SH-SY5Y (cell line): Measurements from ENCODE around the gene HDDC3.

ENCODE experiments used
- GATA2 ChIP-seq: IDR thresholded peaks from 2 replicates; pipeline ENCODE4 v1.6.1; 2011; ENCODE audit warnings: mild to moderate bottlenecking, low read depth, low read length
- GATA3 ChIP-seq: IDR thresholded peaks from 2 replicates; pipeline ENCODE4 v1.6.1; 2011; ENCODE audit warnings: low read depth, mild to moderate bottlenecking, low read length, moderate library complexity

The HDDC3 gene

DNA sequence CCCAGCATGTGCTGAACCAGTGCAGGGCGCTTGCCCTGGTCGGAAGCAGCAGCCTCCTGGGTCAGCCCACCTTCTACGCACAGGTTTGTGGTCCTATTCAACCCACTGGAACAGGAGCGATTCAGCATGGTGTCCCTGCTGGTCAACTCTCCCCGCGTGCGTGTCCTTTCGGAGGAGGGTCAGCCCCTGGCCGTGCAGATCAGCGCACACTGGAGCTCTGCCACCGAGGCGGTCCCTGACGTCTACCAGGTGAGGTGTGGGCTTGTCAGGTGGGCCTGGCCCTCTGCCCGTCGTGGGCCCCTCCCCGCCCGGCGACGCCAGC, 21.1 kb downstream of the HDDC3 start:
- TF ChIP-seq GATA3: no peak
- no peak for TF ChIP-seq GATA2

DNA sequence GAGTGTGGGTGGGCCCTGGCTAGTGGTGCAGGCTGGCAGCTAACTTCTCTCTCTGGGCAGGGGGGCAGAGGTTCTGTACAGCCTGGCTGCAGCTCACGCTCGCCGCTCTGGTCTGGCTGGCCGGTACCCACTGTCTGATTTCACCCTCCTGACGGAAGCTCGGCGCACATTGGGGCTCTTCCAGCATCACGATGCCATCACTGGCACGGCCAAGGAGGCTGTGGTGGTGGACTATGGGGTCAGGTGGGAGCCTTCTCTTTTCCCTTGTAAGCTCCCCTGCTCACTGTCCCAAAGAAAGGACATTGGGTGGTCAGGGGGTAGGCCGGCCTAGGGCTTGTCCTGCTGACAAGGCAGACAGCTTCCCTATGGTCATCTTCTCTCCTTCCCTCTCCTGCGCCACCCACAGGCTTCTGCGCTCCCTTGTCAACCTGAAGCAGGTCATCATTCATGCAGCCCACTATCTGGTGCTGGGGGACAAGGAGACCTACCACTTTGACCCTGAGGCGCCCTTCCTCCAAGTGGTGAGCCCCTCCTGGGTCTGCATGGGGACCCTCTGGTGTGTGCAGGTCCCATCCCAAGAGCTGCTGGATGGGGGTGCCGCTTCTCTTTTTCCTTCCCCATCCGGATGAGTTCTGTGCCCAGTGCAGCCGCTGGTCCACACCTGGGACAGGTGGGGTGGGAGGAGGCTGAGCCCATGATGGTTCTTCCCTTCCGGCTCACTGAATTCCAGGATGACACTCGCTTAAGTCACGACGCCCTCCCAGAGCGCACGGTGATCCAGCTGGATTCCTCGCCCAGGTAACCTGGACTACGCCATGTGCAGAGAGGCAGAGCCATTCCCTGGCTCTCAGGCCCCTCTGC, 21.7 kb downstream of the HDDC3 start:
- TF ChIP-seq GATA2 (no peak), GATA3 (no peak)

DNA sequence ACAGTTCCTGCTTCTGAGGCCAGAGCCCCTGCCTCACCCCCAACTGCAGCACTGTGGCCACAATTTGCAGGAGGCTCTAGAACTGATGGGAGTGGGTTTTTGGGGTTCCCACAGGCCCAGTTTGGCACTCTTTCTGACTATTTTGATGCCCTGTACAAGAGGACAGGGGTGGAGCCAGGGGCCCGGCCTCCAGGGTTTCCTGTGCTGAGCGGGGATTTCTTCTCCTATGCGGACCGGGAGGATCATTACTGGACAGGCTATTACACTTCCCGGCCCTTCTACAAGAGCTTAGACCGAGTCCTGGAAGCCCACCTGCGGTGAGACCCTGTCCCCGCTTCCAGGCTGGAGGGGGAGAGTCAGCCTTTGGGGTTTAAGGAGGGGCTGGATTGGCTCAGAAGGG, 22.4 kb downstream of the HDDC3 start:
- TF ChIP-seq GATA3 (no peak), GATA2 (no peak)

DNA sequence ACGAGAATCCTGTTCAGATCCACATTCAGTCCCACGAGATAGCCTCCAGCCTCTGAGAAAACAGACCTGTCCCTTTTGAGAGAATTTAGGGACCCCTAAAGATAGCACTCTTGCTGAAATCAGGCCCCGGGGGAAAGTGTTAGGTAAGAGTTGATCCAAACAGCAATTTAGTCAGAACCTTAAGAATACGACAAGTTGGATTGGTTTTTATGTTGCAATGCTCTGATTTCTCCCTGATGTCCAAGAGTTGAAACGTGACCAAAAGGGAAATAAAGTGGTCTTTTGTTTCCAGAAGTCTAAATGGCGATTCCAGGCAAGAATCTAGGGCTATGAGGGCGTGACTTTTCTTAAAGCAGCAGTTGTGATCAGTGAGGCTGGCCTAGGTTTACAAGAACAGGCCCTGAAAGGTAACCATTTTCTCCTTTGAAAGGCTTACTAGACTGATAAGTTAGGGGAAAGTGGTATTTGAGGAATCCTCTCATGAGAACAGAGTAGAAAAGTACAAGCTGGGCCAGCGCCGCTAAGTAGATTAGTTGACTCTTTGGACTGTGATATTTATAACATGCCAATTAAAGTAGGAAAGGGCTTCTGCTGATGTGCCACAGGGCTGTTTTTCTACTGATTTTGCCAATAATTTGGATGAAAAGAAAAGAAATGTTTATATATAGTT, 24.4 kb downstream of the HDDC3 start:
- no peak for TF ChIP-seq GATA2
- TF ChIP-seq GATA3: no peak

DNA sequence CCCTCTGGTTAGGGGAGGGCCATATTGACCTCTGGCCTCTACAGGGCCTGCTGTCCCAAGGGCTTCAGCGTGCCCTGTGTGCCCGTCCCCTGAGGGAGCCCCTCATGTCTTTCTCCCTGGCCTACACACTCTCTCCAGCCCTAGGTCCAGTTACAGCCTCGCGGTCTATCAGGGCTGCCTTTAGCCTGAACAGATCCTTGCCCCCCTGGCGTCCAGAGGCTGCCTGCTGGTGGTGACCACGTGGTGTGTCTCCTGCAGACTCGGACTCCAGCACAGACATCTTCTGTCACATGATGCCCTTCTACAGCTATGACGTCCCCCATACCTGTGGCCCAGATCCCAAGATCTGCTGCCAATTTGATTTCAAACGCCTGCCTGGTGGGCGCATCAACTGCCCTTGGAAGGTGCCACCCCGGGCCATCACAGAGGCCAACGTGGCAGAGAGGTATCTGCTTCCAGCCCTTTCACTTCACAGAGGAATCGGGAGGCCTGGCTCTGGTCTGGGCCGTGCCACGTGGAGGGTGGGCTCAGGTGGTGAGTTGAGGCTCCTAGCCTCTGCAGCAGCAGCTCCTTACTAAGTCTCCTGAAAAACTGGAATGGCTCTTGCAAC, 25.2 kb downstream of the HDDC3 start:
- no peak for TF ChIP-seq GATA3

DNA sequence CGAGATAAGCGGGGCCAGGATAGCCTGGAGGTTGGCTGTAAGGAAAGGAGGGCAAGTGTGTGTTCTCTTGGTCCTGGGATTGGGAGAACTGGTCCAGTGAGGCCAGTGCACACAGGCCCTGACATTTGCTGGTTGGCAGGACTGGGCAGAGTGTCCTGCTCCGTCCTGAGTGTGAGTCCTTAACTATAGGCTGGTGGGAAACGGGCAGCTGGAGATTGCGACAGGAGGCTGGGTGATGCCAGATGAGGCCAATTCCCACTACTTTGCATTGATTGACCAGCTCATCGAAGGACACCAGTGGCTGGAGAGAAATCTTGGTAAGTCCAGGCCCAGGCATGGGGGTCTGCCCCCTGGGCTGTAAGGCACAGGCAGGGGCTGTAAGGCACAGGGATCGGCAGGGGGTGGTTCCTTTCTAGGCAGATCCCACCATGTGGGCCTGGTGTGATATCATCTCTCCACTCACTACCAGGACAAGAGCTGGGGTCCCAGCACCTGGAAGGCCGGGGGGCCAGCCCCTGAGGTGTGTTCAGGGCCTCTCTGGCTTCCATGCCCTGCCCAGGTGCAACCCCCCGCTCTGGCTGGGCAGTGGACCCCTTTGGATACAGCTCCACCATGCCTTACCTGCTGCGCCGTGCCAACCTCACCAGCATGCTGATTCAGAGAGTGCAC, 26.0 kb downstream of the HDDC3 start:
- TF ChIP-seq GATA3: no peak
- TF ChIP-seq GATA2: no peak

DNA sequence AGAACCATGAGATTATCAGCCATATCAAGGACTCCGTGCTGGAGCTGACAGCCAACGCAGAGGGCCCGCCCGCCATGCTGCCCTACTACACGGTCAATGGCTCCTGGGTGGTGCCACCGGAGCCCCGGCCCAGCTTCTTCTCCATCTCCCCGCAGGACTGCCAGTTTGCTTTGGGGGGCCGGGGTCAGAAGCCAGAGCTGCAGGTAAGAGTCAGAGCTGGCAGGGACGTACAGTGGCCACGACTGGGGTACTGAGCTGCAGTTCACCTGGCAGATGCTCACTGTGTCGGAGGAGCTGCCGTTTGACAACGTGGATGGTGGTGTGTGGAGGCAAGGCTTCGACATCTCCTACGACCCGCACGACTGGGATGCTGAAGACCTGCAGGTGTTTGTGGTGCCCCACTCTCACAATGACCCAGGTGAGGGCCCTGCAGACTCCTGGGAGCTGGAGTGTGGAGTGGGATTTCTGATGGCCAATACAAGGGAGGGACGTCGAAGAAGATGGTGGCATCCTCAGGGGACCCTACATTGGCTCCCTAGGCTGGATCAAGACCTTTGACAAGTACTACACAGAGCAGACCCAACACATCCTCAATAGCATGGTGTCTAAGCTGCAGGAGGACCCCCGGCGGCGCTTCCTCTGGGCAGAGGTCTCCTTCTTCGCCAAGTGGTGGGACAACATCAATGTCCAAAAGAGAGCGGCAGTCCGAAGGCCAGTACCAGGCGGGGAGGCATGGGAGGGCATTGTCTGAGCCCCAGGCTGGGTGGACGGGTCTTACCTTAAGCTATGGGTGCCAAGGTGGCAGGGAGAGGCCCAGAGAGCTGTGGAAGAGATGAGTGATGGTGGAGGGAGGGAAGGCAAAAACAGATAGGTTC, 26.8 kb downstream of the HDDC3 start:
- no peak for TF ChIP-seq GATA2
- TF ChIP-seq GATA3: no peak

DNA sequence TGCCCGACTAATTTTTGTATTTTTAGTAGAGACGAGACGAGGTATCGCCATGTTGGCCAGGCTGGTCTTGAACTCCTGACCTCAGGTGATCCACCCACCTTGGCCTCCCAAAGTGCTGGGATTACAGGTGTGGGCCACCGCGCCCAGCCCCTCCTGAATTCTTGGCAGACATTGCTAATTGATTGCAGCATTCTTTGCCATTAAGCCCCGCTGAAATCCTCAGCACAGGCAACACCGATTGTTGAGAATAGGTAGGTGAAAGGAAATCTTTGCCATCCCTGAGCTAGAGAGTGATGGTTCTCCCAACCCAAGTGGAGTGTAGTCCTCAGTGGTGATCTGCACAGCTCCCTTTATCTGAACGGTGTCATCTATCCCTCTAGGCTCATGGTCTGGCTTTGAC, 27.6 kb downstream of the HDDC3 start:
- TF ChIP-seq GATA3 (no peak), GATA2 (no peak)

DNA sequence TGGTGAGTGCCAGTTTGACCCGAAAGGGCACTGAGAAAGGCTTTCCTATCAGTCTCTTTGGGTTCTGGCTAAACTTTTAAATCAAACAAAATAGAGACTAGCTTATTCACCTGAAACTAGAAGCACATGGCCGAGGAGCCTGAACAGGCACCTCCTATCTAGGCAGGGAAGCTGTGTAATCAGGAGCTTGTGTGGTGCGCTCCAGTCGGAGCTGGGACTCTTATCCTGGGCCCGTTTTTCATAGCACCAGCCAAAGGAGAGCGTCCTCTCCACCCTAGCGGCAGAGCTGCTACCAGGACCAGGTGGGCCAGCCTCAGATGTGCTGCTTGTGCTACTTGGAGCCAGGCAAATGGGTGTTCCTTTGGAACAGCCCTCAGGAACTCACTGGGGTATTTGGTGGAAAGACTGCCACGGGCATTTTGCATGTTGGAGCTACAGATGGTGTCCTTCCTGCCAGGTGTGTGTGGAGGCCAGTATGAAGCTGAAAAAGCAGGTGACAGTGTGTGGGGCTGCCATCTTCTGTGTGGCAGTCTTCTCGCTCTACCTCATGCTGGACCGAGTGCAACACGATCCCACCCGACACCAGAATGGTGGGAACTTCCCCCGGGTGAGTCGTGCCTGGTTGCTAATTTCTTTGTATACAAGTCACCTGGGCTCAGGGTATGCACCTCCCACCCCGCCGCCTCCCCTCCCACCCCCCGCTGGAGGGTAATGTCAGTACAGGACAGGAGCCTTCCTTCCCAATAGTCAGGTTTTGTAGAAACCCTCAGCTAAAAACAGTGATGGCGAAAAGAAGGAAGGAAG, 28.4 kb downstream of the HDDC3 start:
- TF ChIP-seq GATA3: no peak

DNA sequence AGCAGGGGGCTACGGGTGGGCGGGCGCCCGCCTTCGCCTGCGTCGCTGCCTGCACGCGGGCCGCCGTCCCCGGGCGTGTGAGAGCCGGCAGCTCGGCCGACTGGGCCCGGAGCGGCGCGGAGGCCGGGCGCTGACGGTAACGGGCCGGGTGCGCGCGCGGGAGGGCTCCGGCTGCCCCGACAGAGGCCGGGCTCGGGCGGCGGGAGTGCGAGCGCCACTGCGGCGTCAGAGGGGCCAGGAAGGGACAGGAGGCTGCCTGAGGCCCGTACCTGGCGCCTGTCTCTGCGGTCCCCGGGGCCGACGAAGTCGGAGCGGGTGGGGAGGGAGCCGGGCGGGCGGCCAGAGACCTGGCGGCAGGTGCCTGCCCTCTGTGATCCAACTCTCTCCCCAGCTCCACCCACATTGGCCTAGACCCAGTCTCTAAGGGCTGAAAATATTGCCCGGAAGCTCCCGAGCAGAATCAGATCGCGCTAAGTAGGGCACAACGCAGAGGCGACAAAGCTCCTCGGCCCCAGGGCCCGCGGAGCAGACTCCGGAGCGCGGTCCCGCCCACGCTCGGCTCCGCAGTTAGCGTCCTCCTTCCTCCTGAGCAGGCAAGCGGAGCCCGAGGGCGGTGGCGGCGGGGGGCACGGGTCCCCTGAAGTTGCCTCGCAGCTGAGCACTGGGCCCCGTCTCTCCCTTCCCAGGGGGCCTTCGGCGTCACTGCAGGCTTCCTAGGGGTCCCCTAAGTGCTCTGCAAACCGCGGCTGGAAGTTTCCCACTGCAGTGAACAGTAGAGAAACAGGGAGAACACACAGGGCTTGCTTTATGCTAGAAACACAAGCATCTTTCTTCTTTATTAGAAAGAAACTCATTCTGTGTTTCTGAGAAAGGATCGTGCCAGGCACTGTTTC, 29.3 kb downstream of the HDDC3 start, which contains the start of gene MAN2A2:
Gene MAN2A2, plus strand, starts transcription at position 463 of the 893 bp plus-strand sequence. CDS start 906 bp downstream, outside the sequence.
- no peak for TF ChIP-seq GATA3
- no peak for TF ChIP-seq GATA2

DNA sequence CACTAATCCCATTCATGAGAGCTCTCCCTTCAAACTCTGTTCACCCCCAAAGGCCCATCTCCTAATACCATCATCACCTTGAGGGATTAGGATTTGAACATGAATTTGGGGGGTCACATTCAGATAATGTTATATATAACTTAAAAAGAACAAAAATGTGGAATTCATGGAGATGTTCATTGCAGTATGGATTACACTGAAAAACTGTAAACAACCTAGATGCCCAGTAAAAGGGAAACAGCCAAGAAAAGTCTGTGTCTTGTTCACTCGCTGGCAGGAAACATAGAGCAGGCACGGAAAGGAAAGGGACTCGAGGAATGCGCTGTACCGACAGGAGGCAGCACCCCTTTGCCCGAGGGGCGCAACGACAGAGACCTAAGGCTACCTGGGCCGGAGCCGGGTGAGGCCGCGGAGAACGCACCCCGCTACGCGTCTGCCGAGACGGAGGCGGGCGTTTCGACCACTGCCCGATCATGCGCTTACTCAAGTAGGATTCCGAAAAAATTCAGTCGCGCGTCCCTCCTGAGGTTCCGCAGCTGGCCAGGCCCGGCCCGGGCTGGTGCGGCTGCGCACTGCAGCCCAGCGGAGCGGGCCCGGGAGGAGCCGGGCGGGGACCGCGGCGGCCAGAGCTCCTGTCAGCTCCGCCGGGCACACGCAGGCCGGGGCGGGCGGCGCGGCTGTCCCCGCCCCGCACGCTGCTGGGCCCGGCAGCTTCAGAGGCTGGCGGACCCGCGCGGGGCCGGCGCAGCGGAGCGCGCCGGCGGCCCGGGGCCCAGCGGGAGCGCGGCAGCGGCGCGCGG, 30.1 kb downstream of the HDDC3 start:
- TF ChIP-seq GATA3 (no peak), GATA2 (no peak)
